ENCODE data around the gene RTN4R.

- TF ChIP-seq POLR2A (IDR thresholded peaks at IDR 0.05) = no peak
- TF ChIP-seq CTCF (IDR thresholded peaks at IDR 0.05) = no peak
Observed at GRCh38 chr22:20279662-20280134, 11.6 kb upstream of the RTN4R start.

Measured in testis (tissue), 2 donors.